K562 (cell line): ENCODE results near the gene MAST4. TPM values are rescaled to one million over a fixed set of nuclear protein-coding genes. Genes with fewer than 3 reads are reported as not detected.
A peak's percentile ranks its signal among the peaks of the same experiment; 100 is the strongest.

Experiments
- ATAC-seq: fragments of 200-7000 bp; cut with Tn5 transposase; 3 replicates; pipeline ENCODE4 v1.9.1; 2020; ENCODE audit warnings: moderate library complexity
- BruUV-seq: library from RNA; stranded (reverse); fragments of 400-500 nt; replicated peaks from 2 replicates; lab custom pipeline; 2021; lab: Mats Ljungman, UMichigan
- CTCF ChIA-PET: fragments of 300-600 bp; formaldehyde crosslinking; extraction: SDS; loops from one replicate; lab custom pipeline; 2021; ENCODE audit warnings: low intra/inter-chr PET ratio; lab: Yijun Ruan, JAX
- POLR2A ChIA-PET: fragments of 300-600, 350-650 bp; sonication (Branson Sonifier 250); formaldehyde crosslinking; extraction: SDS; loops from one replicate; lab custom pipeline; 2021; ENCODE audit warnings: antibody characterized with exemption, inconsistent platforms; lab: Yijun Ruan, JAX
- DNase-seq, 4 experiments: peaks; one replicate each; pipeline versions ENCODE4 v3.0.0 to v3.0.0-alpha.2; 2011 to 2018; ENCODE audit warnings: low spot score in 3 of 4, mixed read lengths in 3 of 4; ENCODE audit errors: extremely low read depth in 1 of 4
- FAIRE-seq: peaks from 2 replicates; lab custom pipeline; 2011; peaks lifted over from hg19 to GRCh38; lab: Jason Lieb, UNC
- H2AFZ ChIP-seq: 2 replicates; pipeline ENCODE4 v1.6.0; 2011; ENCODE audit warnings: low read depth, low read length, control low read depth, inconsistent platforms
- H3K27ac ChIP-seq: fragments of 200-600 bp; 3 replicates; pipeline ENCODE4 v1.8.0; 2011; ENCODE audit warnings: low read depth, mild to moderate bottlenecking, control low read depth, inconsistent platforms, low read length, moderate library complexity, mixed read lengths; ENCODE audit errors: extremely low read depth
- H3K27me3 ChIP-seq, 2 experiments: fragments of 300-600 bp in 1 of 2; 2 replicates in 1 of 2; 3 replicates in 1 of 2; pipeline versions ENCODE4 v1.6.0 to v1.8.0; 2011; ENCODE audit warnings: inconsistent platforms in 2 of 2, low read length in 2 of 2, mild to moderate bottlenecking in 1 of 2, mixed read lengths in 1 of 2, moderate library complexity in 1 of 2; ENCODE audit not compliant: control insufficient read depth in 2 of 2, insufficient read depth in 2 of 2
- H3K36me3 ChIP-seq: fragments of 300-600 bp; 3 replicates; pipeline ENCODE4 v1.8.0; 2011; ENCODE audit warnings: mild to moderate bottlenecking, low read length, inconsistent platforms; ENCODE audit not compliant: control insufficient read depth, insufficient read depth
- H3K4me1 ChIP-seq, 2 experiments: fragments of 200-600 bp in 1 of 2; replicated peaks in 1 of 2; 2 replicates in 1 of 2; 3 replicates in 1 of 2; pipeline versions ENCODE4 v1.5.1 to v1.8.0; 2011; ENCODE audit warnings: inconsistent platforms in 2 of 2, low read length in 2 of 2, mild to moderate bottlenecking in 1 of 2, mixed read lengths in 1 of 2, moderate library complexity in 1 of 2; ENCODE audit not compliant: control insufficient read depth in 2 of 2, insufficient read depth in 2 of 2
- H3K4me2 ChIP-seq: 2 replicates; pipeline ENCODE4 v1.6.1; 2011; ENCODE audit warnings: low read length, control low read depth, inconsistent platforms, mixed read lengths; ENCODE audit not compliant: insufficient read depth
- H3K4me3 ChIP-seq: fragments of 200-600 bp; sonication (generic), shearing (Covaris generic); 2 replicates; pipeline ENCODE4 v1.5.1; 2016; ENCODE audit warnings: control low read depth, inconsistent platforms
- H3K79me2 ChIP-seq: fragments of 200-600 bp; 3 replicates; pipeline ENCODE4 v1.8.0; 2011; ENCODE audit warnings: low read length, inconsistent platforms; ENCODE audit not compliant: control insufficient read depth, insufficient read depth
- H3K9ac ChIP-seq, 2 experiments: 2 replicates each; pipeline versions ENCODE4 v1.6.0 to v1.6.1; 2011; ENCODE audit warnings: low read depth in 2 of 2, low read length in 2 of 2, control low read depth in 1 of 2, inconsistent platforms in 1 of 2, mild to moderate bottlenecking in 1 of 2, mixed read lengths in 1 of 2; ENCODE audit not compliant: insufficient read depth in 1 of 2
- H3K9me1 ChIP-seq: one replicate; pipeline ENCODE4 v1.6.0; 2011; ENCODE audit warnings: inconsistent platforms, mild to moderate bottlenecking, low read length, moderate library complexity; ENCODE audit not compliant: control insufficient read depth, insufficient read depth
- H3K9me3 ChIP-seq: replicated peaks from 2 replicates; pipeline ENCODE4 v1.5.1; 2011; ENCODE audit warnings: low read depth, low read length, inconsistent platforms; ENCODE audit not compliant: control insufficient read depth, insufficient read depth
- H4K20me1 ChIP-seq: replicated peaks from 2 replicates; pipeline ENCODE4 v1.6.1; 2011; ENCODE audit warnings: low read length, inconsistent platforms, mixed read lengths; ENCODE audit not compliant: control insufficient read depth, insufficient read depth
- BDP1 ChIP-seq: IDR thresholded peaks from 3 replicates; pipeline ENCODE4 v1.6.1; 2011; ENCODE audit not compliant: insufficient read length, insufficient read depth
- FOXJ2 ChIP-seq: fragments of 200-800 bp; sonication (Bioruptor generic); IDR thresholded peaks from 2 replicates; pipeline ENCODE4 v1.6.1; 2016; ENCODE audit warnings: missing genetic modification characterization, missing compliant biosample characterization
- NFIC ChIP-seq: fragments of 450-650 bp; IDR thresholded peaks from 2 replicates; pipeline ENCODE4 v1.6.1; 2017; ENCODE audit warnings: mild to moderate bottlenecking, inconsistent platforms
- SRSF9 ChIP-seq: fragments of 200-400 bp; formaldehyde crosslinking; IDR thresholded peaks from 2 replicates; pipeline ENCODE4 v1.6.1; 2017; ENCODE audit warnings: low read depth, low read length, borderline replicate concordance
- TAL1 ChIP-seq: fragments of 450-650 bp; IDR thresholded peaks from 2 replicates; pipeline ENCODE4 v1.6.1; 2016; ENCODE audit warnings: mild to moderate bottlenecking
- WGBS: fragments of 100-300 bp; shearing (Covaris generic); methylation state at CpG from one replicate; pipeline ENCODE4 v1.1.6; 2016; ENCODE audit warnings: low coverage, mixed read lengths; ENCODE audit not compliant: insufficient coverage; ENCODE audit errors: missing lambda C conversion rate; 5-methylcytosine and 5-hydroxymethylcytosine counted together
- in situ Hi-C: fragments of 300-500 bp; cut with MboI; formaldehyde crosslinking; loops from 4 replicates; pipeline ENCODE4 v1.15.0; 2018; ENCODE audit warnings: inconsistent platforms, mixed read lengths
- intact Hi-C: fragments of 100-400 bp; cut with micrococcal nuclease; formaldehyde crosslinking; loops from 2 replicates; pipeline ENCODE4 v1.14.2; 2022
- polyA plus RNA-seq, 8 experiments: library from polyadenylated mRNA; depleted of rRNA in 4 of 8; stranded (reverse) in 5 of 8; unstranded in 3 of 8; fragments of >200 nt; fragmentation: Nextera tagmentation in 2 of 8; fragmentation: Illumina TruSeq in 1 of 8; extraction: Ambion mirVana in 2 of 8; extraction: Trizol in 1 of 8; gene quantifications; 2 replicates each; pipeline versions ENCODE4 v1.2.1 to v1.2.3, GENCODE V29; 2011 to 2014; ENCODE audit warnings: inconsistent platforms in 1 of 8, missing spikeins in 1 of 8
- total RNA-seq, 7 experiments: library from RNA; depleted of rRNA in 6 of 7; stranded (reverse); fragments of >200 nt in 6 of 7; fragmentation: Illumina TruSeq in 2 of 7; extraction: Trizol in 2 of 7; gene quantifications; 2 replicates each; pipeline versions ENCODE4 v1.2.1 to v1.2.3, GENCODE V29; 2011 to 2021; ENCODE audit warnings: low replicate concordance in 1 of 7
- TF ChIP-seq, protein P1 (sequence below): fragments of 450-650 bp; IDR thresholded peaks from 2 replicates; pipeline ENCODE4 v1.6.1; 2017; ENCODE audit warnings: antibody characterized with exemption
- TF ChIP-seq, protein P2 (sequence below): fragments of 150-350 bp; IDR thresholded peaks from 2 replicates; pipeline ENCODE4 v1.6.1; 2014; ENCODE audit warnings: low read depth, mild to moderate bottlenecking, low read length, borderline replicate concordance
- TF ChIP-seq, protein P3 (sequence below), 2 experiments: IDR thresholded peaks; 2 replicates each; pipeline ENCODE4 v1.6.1; 2011; ENCODE audit warnings: borderline replicate concordance in 1 of 2, control low read depth in 1 of 2, low read depth in 1 of 2, low read length in 1 of 2, mild to moderate bottlenecking in 1 of 2, mixed read lengths in 1 of 2, moderate library complexity in 1 of 2; ENCODE audit not compliant: insufficient read depth in 1 of 2, insufficient read length in 1 of 2, poor library complexity in 1 of 2, severe bottlenecking in 1 of 2; ENCODE audit errors: extremely low read depth in 1 of 2
- TF ChIP-seq, protein P4 (sequence below): fragments of 450-650 bp; IDR thresholded peaks from 2 replicates; pipeline ENCODE4 v1.6.1; 2016; ENCODE audit warnings: low read depth, mild to moderate bottlenecking, moderate library complexity

The MAST4 gene
- total and polyA plus RNA-seq, 9 of the 15 experiments (the other 6 are each of a cell fraction or from before 2014, with no cell fraction given): 0.88 to 10.1 (median 5.2) TPM

DNA sequence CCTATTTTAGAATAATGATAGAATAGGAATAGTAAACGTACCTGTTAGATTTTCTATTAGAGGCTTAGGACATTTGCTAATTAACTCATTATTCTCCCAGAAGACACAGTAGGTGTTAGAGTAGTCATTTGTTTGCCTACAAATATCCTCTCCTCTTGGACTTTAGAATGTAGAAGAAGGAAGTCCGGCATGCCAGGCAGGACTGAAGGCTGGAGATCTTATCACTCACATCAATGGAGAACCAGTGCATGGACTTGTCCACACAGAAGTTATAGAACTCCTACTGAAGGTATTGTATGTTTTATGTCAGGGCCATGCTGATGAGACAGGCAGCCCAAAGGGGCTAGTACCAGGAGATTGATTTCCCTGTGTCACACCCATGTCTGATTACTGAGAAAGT lies 557.1 kb downstream of the MAST4 start (continued):
- TF ChIP-seq FOXJ2 (tag) (no peak), SRSF9 (no peak), NFIC (no peak), BDP1 (no peak), TAL1 (no peak)
- TF ChIP-seq, protein P1, sequence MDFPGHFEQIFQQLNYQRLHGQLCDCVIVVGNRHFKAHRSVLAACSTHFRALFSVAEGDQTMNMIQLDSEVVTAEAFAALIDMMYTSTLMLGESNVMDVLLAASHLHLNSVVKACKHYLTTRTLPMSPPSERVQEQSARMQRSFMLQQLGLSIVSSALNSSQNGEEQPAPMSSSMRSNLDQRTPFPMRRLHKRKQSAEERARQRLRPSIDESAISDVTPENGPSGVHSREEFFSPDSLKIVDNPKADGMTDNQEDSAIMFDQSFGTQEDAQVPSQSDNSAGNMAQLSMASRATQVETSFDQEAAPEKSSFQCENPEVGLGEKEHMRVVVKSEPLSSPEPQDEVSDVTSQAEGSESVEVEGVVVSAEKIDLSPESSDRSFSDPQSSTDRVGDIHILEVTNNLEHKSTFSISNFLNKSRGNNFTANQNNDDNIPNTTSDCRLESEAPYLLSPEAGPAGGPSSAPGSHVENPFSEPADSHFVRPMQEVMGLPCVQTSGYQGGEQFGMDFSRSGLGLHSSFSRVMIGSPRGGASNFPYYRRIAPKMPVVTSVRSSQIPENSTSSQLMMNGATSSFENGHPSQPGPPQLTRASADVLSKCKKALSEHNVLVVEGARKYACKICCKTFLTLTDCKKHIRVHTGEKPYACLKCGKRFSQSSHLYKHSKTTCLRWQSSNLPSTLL: no peak

DNA sequence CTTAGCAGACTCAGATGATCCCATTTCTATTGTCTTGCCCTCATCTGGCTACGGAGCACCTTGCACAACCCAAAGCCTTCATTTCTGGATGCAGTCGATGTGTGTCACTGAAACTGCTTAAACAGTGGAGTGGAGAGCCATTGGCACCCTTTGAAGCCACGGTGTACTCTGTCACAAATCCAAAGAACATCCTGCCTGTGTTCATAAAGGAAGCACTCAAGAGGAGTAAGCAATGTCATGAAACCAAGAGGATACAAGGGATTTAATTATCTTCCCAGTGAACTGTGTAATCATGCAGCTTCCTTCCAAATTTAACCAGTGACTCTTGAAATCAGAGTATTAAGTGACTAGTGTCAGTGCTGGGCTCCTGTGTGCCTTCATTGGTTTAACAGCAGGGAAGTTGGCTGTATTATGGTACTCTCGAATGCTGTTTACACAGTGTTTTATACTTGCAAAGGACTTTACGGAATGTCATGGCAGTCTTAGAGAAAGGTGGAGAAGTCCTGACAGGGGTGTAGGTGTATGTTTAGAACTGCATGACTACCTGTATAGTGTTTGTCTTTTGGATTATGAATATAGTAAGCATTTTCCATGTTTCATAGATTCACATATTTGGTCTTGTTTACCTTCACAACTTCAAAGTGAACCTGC lies 558.5 kb downstream of the MAST4 start:
- H3K4me1 ChIP-seq: no peaks in the 10 kb centered on the region
- no peaks in the 10 kb centered on the region for H4K20me1 ChIP-seq
- intact Hi-C loops: loop anchor here (5.0 kb wide), 1 partner anchor 342 kb away; no protein-coding TSS in a partner anchor
- no peak overlapping the region for H3K4me2 ChIP-seq
- H3K9me1 ChIP-seq: no peaks in the 10 kb centered on the region
- no peak overlapping the region for H2AFZ ChIP-seq
- H3K4me3 ChIP-seq: no peak overlapping the region
- POLR2A ChIA-PET: no interaction called here
- DNase-seq (no peak), FAIRE-seq (peak; percentile 55), ATAC-seq (no peak)
- no peak overlapping the region for H3K27ac ChIP-seq
- 52% methylated on average over 5 of the region's 5 CpGs for WGBS
- CTCF ChIA-PET: no interaction called here
- H3K79me2 ChIP-seq: no peaks in the 10 kb centered on the region
- H3K9ac ChIP-seq: no peak overlapping the region
- H3K27me3 ChIP-seq: no peaks in the 10 kb centered on the region
- BruUV-seq: no TSS peak
- no peaks in the 10 kb centered on the region for H3K9me3 ChIP-seq
- peaks cover 11% of the 10 kb centered on the region for H3K36me3 ChIP-seq
- in situ Hi-C loops: no loop called here
- TF ChIP-seq, protein P2, sequence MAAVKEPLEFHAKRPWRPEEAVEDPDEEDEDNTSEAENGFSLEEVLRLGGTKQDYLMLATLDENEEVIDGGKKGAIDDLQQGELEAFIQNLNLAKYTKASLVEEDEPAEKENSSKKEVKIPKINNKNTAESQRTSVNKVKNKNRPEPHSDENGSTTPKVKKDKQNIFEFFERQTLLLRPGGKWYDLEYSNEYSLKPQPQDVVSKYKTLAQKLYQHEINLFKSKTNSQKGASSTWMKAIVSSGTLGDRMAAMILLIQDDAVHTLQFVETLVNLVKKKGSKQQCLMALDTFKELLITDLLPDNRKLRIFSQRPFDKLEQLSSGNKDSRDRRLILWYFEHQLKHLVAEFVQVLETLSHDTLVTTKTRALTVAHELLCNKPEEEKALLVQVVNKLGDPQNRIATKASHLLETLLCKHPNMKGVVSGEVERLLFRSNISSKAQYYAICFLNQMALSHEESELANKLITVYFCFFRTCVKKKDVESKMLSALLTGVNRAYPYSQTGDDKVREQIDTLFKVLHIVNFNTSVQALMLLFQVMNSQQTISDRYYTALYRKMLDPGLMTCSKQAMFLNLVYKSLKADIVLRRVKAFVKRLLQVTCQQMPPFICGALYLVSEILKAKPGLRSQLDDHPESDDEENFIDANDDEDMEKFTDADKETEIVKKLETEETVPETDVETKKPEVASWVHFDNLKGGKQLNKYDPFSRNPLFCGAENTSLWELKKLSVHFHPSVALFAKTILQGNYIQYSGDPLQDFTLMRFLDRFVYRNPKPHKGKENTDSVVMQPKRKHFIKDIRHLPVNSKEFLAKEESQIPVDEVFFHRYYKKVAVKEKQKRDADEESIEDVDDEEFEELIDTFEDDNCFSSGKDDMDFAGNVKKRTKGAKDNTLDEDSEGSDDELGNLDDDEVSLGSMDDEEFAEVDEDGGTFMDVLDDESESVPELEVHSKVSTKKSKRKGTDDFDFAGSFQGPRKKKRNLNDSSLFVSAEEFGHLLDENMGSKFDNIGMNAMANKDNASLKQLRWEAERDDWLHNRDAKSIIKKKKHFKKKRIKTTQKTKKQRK: no peak
- TF ChIP-seq, protein P3, sequence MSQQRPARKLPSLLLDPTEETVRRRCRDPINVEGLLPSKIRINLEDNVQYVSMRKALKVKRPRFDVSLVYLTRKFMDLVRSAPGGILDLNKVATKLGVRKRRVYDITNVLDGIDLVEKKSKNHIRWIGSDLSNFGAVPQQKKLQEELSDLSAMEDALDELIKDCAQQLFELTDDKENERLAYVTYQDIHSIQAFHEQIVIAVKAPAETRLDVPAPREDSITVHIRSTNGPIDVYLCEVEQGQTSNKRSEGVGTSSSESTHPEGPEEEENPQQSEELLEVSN (IDR thresholded peaks at IDR 0.05; ENCODE audit: borderline replicate concordance in 1 of 2, extremely low read depth in 1 of 2, insufficient read depth in 1 of 2, insufficient read length in 1 of 2, low read depth in 1 of 2, low read length in 1 of 2, poor library complexity in 1 of 2, severe bottlenecking in 1 of 2): no peak
- TF ChIP-seq, protein P4, sequence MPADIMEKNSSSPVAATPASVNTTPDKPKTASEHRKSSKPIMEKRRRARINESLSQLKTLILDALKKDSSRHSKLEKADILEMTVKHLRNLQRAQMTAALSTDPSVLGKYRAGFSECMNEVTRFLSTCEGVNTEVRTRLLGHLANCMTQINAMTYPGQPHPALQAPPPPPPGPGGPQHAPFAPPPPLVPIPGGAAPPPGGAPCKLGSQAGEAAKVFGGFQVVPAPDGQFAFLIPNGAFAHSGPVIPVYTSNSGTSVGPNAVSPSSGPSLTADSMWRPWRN: no peak
